Sigmoid colon (tissue), 7 donors: ENCODE data around the gene PLXND1. TPM values are rescaled to one million over a fixed set of nuclear protein-coding genes. Genes with fewer than 3 reads are reported as not detected.

Experiments
- DNase-seq: peaks from one replicate; pipeline ENCODE4 v3.0.0-alpha.2; 2019
- H3K27ac ChIP-seq, 4 donors: fragments of 200-600 bp; sonication (generic); one replicate each; pipeline ENCODE4 v1.5.1; 2016 to 2019; ENCODE audit warnings: mild to moderate bottlenecking in 1 of 4
- H3K27me3 ChIP-seq, 3 donors: fragments of 200-600 bp; sonication (generic); one replicate each; pipeline ENCODE4 v1.5.1; 2019; ENCODE audit warnings: mild to moderate bottlenecking in 1 of 3
- H3K36me3 ChIP-seq, 4 donors: fragments of 200-600 bp; sonication (generic); one replicate each; pipeline ENCODE4 v1.5.1; 2016 to 2019
- H3K4me1 ChIP-seq, 4 donors: fragments of 200-600 bp; sonication (generic); one replicate each; pipeline ENCODE4 v1.5.1; 2017 to 2019
- H3K4me3 ChIP-seq, 4 donors: fragments of 200-600 bp; sonication (generic); one replicate each; pipeline ENCODE4 v1.5.1; 2017 to 2019; ENCODE audit warnings: mild to moderate bottlenecking in 2 of 4, moderate library complexity in 1 of 4
- H3K9me3 ChIP-seq, 4 donors: fragments of 200-600 bp in 3 of 4; sonication (generic) in 3 of 4; one replicate each; pipeline versions ENCODE4 v1.5.1 to v1.6.1; 2013 to 2019
- CTCF ChIP-seq, 4 experiments: fragments of 450-650 bp in 3 of 4; fragments of 200-600 bp in 1 of 4; IDR thresholded peaks; one replicate each; pipeline ENCODE4 v1.5.1; 2016 to 2019; ENCODE audit warnings: antibody characterized with exemption in 4 of 4, mild to moderate bottlenecking in 3 of 4, moderate library complexity in 2 of 4
- EP300 ChIP-seq, 4 donors: sonication (generic); formaldehyde crosslinking; IDR thresholded peaks; one replicate each; pipeline ENCODE4 v1.6.1; 2017; ENCODE audit warnings: antibody characterized with exemption in 4 of 4
- POLR2A ChIP-seq, 2 donors: fragments of 450-650 bp; IDR thresholded peaks; one replicate each; pipeline ENCODE4 v1.6.1; 2016; ENCODE audit warnings: antibody characterized with exemption in 2 of 2, mild to moderate bottlenecking in 2 of 2, moderate library complexity in 2 of 2
- POLR2AphosphoS5 ChIP-seq, 4 donors: sonication (generic); formaldehyde crosslinking; IDR thresholded peaks; one replicate each; pipeline ENCODE4 v1.6.1; 2017; ENCODE audit warnings: antibody characterized with exemption in 4 of 4
- WGBS, 2 donors: extraction: QIAGEN DNeasy Blood & Tissue Kit; methylation state at CpG; one replicate each; pipeline ENCODE4 v1.1.7; 2013; 5-methylcytosine and 5-hydroxymethylcytosine counted together
- intact Hi-C: fragments of 100-400 bp; cut with DNase I; formaldehyde crosslinking; loops from one replicate; pipeline ENCODE4 v1.15.1; 2023
- polyA plus RNA-seq, 3 donors: library from polyadenylated mRNA; stranded (reverse); fragments of 200-250 nt; gene quantifications; one replicate each; pipeline ENCODE4 v1.2.3, GENCODE V29; 2013
- total RNA-seq, 4 donors: library from RNA; depleted of rRNA; stranded (reverse); fragments of >200 nt; gene quantifications; one replicate each; pipeline ENCODE4 v1.1.0, GENCODE V29; 2016
- donor health status: healthy with polysubstance abuse.
- donor health status: Bipolar disorder and iron deficiency.
- donor health status: healthy.

Gene PLXND1
- total and polyA plus RNA-seq, 7 donors = 9.6 to 77.0 (median 42.0) TPM

GRCh38 chr3:129554356-129555152 is 51.9 kb downstream of the PLXND1 start:
- 60 to 63% methylated on average over 13 of the region's 13 CpGs for WGBS, 2 donors
- H3K9me3 ChIP-seq = no peaks in the 10 kb centered on the region
- peaks cover 0 to 40% (median 28%) of the 10 kb centered on the region in 4 donors for H3K4me1 ChIP-seq
- H3K27ac ChIP-seq = peak overlapping the region in 1 of 4 donors; percentile 18
- intact Hi-C loops = no loop called here
- no peak for DNase-seq
- H3K27me3 ChIP-seq = no peaks in the 10 kb centered on the region
- no peak overlapping the region for H3K4me3 ChIP-seq
- no peak for TF ChIP-seq POLR2A (IDR thresholded peaks at IDR 0.05)
- no peak for TF ChIP-seq CTCF (IDR thresholded peaks at IDR 0.05)
- no peak for TF ChIP-seq EP300 (IDR thresholded peaks at IDR 0.05)
- no peak for TF ChIP-seq POLR2AphosphoS5 (IDR thresholded peaks at IDR 0.05)
- H3K36me3 ChIP-seq = peaks cover 0 to 7% (median 0%) of the 10 kb centered on the region in 4 donors

GRCh38 chr3:129553719-129554118 is 52.8 kb downstream of the PLXND1 start:
- Histone ChIP-seq H3K4me3 (no peak overlapping the region), H3K27ac (no peak overlapping the region), H3K36me3 (peaks cover 0 to 7% (median 0%) of the 10 kb centered on the region in 4 donors), H3K27me3 (no peaks in the 10 kb centered on the region), H3K9me3 (no peaks in the 10 kb centered on the region), H3K4me1 (peaks cover 0 to 36% (median 22%) of the 10 kb centered on the region in 4 donors)
- 21 to 33% methylated on average over 15 of the region's 15 CpGs for WGBS, 2 donors
- no peak for DNase-seq
- TF ChIP-seq POLR2AphosphoS5 (IDR thresholded peaks at IDR 0.05) (no peak), EP300 (IDR thresholded peaks at IDR 0.05) (no peak), CTCF (IDR thresholded peaks at IDR 0.05) (no peak), POLR2A (IDR thresholded peaks at IDR 0.05) (no peak)
- intact Hi-C loops = no loop called here

- DNase-seq = peak; percentile 63
- no peak overlapping the region for H3K4me3 ChIP-seq
- no peak overlapping the region for H3K27ac ChIP-seq
- no peaks in the 10 kb centered on the region for H3K27me3 ChIP-seq
- no peaks in the 10 kb centered on the region for H3K9me3 ChIP-seq
- intact Hi-C loops = no loop called here
- no peak for TF ChIP-seq CTCF (IDR thresholded peaks at IDR 0.05)
- TF ChIP-seq EP300 (IDR thresholded peaks at IDR 0.05) = no peak
- TF ChIP-seq POLR2A (IDR thresholded peaks at IDR 0.05) = no peak
- peaks cover 0 to 36% (median 18%) of the 10 kb centered on the region in 4 donors for H3K4me1 ChIP-seq
- WGBS, 2 donors = 78 to 83% methylated on average over 6 of the region's 6 CpGs
- H3K36me3 ChIP-seq = peaks cover 0 to 7% (median 0%) of the 10 kb centered on the region in 4 donors
Observed at GRCh38 chr3:129553171-129553570, 53.3 kb downstream of the PLXND1 start.

- WGBS, 2 donors = 81 to 85% methylated on average over 10 of the region's 10 CpGs
- Histone ChIP-seq H3K36me3 (peaks cover 0 to 7% (median 0%) of the 10 kb centered on the region in 4 donors), H3K27me3 (no peaks in the 10 kb centered on the region), H3K4me3 (no peak overlapping the region), H3K4me1 (peaks cover 0 to 29% (median 12%) of the 10 kb centered on the region in 4 donors), H3K9me3 (no peaks in the 10 kb centered on the region), H3K27ac (no peak overlapping the region)
- intact Hi-C loops = no loop called here
- DNase-seq = no peak
- TF ChIP-seq EP300 (IDR thresholded peaks at IDR 0.05) = no peak
- TF ChIP-seq CTCF (IDR thresholded peaks at IDR 0.05) = no peak
- no peak for TF ChIP-seq POLR2AphosphoS5 (IDR thresholded peaks at IDR 0.05)
- no peak for TF ChIP-seq POLR2A (IDR thresholded peaks at IDR 0.05)
Observed at GRCh38 chr3:129552287-129553050, 54.0 kb downstream of the PLXND1 start.
